Measurements from ENCODE around the gene GTSE1. TPM values are rescaled to one million over a fixed set of nuclear protein-coding genes. Genes with fewer than 3 reads are reported as not detected.

Gene GTSE1
- total RNA-seq, 4 donors from 2014 or later = 1.00 to 3.0 (median 1.2) TPM; not detected in 1

DNA sequence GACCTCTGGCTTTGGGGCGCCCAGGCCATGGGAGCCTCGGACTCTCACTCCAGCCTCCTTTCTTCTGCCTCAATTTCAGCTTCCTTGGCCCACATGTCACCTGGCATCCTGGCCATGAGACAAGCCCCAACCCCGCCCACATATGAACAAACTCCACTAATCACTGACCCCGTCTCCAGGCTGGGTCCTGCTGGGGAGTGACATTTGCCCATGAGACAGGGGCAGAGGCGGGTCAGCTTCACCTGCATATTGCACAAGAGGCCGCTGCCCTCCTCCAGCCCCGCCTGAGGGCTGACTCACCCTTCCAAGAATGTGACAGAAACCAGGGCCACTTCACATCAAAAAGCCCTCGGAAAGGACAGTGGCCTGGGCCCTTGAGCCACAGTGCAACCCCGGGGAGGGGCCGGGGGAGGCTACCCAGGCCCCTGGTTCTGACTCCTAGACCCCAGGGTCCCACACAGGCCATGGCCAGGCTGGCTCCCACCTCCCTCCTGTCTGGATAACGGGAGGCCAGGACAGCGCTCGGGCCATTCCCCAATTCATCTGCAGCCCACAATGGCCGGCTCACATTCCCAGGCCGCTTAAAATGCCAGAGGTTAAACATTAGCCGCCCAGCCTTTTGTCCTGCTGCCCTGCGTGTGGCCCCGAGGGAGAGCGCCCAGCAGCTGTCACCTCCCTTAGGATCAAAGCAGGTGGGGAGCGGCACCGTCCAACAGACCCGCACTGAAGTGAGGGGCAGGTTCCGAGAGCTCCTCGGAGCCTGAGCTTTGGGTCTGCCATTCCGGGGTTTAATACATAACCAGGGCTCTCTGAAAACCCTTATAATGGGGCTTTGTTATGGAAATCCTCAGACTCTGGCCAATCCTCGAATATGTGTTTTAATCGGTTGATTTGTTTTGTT lies 81.1 kb downstream of the GTSE1 start:
- in situ Hi-C loops (cut with MboI; ENCODE audit: low pct_ligation_motif_present in 1 of 4, low pct_unique_long_range_greater_than_20kb in 1 of 4, low sequenced_read_pairs in 3 of 4) (no loop called here), intact Hi-C loops (cut with DNase I; ENCODE audit: low total_unique reads) (no loop called here)
- peak; percentile 81 for DNase-seq
- no peaks in the 10 kb centered on the region for H3K36me3 ChIP-seq
- peaks cover 17 to 54% (median 45%) of the 10 kb centered on the region in 4 donors for H3K4me1 ChIP-seq
- TF ChIP-seq, protein P1, sequence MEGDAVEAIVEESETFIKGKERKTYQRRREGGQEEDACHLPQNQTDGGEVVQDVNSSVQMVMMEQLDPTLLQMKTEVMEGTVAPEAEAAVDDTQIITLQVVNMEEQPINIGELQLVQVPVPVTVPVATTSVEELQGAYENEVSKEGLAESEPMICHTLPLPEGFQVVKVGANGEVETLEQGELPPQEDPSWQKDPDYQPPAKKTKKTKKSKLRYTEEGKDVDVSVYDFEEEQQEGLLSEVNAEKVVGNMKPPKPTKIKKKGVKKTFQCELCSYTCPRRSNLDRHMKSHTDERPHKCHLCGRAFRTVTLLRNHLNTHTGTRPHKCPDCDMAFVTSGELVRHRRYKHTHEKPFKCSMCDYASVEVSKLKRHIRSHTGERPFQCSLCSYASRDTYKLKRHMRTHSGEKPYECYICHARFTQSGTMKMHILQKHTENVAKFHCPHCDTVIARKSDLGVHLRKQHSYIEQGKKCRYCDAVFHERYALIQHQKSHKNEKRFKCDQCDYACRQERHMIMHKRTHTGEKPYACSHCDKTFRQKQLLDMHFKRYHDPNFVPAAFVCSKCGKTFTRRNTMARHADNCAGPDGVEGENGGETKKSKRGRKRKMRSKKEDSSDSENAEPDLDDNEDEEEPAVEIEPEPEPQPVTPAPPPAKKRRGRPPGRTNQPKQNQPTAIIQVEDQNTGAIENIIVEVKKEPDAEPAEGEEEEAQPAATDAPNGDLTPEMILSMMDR (IDR thresholded peaks at IDR 0.05) = no peak
- TF ChIP-seq EP300 (IDR thresholded peaks at IDR 0.05; ENCODE audit: low read depth) (no peak), POLR2AphosphoS5 (IDR thresholded peaks at IDR 0.05) (no peak), POLR2A (IDR thresholded peaks at IDR 0.05) (no peak)
- WGBS, 2 donors (ENCODE audit: low coverage in 1 of 2) = 42% methylated on average over 27 of the region's 27 CpGs; no CpG with 5 or more reads in 1 of the 2 donors
- H3K27me3 ChIP-seq = no peaks in the 10 kb centered on the region
- H3K27ac ChIP-seq = peak overlapping the region; percentile 26 to 59 (median 50)
- no peak overlapping the region for H3K4me3 ChIP-seq
- peaks cover 0 to 4% of the 10 kb centered on the region in 2 donors for H3K9me3 ChIP-seq

DNA sequence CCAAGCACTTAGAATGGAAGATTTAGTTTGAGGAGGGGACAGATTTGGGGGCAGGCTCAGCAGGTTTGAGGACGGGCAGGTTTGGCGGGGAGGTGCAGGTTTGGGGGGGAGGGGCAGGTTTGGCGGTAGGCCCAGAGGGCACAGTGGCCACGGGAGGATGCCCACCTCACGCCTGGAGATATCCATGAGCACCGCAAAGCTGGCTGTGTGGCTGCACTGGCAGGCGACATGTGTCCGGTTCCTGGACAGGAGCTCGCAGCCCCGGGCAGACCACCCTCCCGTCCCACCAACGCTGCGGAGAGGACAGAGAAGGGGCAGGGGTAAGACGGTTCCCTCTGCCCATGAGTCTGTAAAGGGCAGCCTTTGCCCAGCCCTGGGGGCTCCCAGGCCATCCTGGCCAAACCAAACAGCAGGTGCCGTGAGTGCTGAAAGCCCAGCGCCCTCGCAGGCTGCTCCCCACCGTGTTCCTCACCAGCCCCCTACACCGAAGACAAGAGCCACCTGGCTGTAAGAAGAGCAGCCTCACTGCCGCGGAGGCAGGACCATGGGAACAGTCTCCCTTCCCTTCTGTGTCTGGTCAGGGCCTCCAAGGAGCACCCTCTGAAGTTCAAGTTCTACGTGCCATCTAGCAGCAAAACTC lies 81.9 kb downstream of the GTSE1 start:
- peaks cover 17 to 46% (median 38%) of the 10 kb centered on the region in 4 donors for H3K4me1 ChIP-seq
- H3K4me3 ChIP-seq = no peak overlapping the region
- in situ Hi-C loops (cut with MboI; ENCODE audit: low pct_ligation_motif_present in 1 of 4, low pct_unique_long_range_greater_than_20kb in 1 of 4, low sequenced_read_pairs in 3 of 4) (no loop called here), intact Hi-C loops (cut with DNase I; ENCODE audit: low total_unique reads) (no loop called here)
- H3K9me3 ChIP-seq = peaks cover 0 to 4% of the 10 kb centered on the region in 2 donors
- H3K36me3 ChIP-seq = no peaks in the 10 kb centered on the region
- DNase-seq = no peak
- H3K27me3 ChIP-seq = no peaks in the 10 kb centered on the region
- WGBS, 2 donors (ENCODE audit: low coverage in 1 of 2) = 69% methylated on average over 22 of the region's 22 CpGs; no CpG with 5 or more reads in 1 of the 2 donors
- no peak for TF ChIP-seq EP300 (IDR thresholded peaks at IDR 0.05; ENCODE audit: low read depth)
- TF ChIP-seq POLR2A (IDR thresholded peaks at IDR 0.05) = no peak
- TF ChIP-seq POLR2AphosphoS5 (IDR thresholded peaks at IDR 0.05) = no peak
- TF ChIP-seq, protein P1 (IDR thresholded peaks at IDR 0.05) = no peak
- H3K27ac ChIP-seq = peak overlapping the region in 3 of 4 donors; percentile 26 to 59 (median 31)

DNA sequence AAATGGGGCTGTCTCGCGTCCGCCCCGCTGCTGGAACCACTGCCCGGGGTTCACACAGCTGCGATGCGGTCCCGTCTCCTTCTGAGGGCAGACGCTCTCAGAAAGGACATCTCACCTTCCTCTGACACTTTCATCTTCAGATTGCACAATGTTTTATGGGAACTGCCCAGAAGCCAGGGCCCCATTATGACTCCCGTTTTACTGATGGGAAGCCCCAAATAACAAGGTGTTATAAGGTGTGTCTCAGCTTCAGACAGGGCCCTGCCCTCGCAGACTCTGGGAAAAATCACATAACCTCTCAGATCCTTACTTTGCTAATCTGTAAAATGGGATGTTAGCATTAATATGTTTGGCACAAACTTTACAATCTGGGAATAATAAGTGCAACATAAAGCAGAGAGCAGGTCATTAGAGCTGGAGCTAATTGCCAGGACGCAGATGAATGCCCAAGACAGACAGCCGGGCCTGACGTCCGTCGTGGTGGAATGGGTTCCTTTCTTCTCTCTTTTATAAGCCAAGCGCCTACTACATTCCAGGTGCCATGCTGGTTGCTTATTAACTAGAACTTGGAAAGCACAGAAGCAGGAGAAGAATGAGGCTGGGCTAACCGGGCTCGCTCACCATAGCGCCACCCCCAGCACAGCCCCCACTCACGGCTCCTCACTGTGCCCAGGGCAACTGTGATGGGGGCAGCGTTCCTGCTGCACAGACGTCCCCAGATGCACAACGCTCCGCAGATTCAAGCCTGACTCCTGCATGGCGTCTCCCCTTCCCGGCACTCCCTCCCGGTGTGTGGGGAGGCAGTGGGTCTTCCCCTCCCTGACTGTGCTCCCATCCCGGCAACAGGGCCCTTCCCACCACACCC lies 82.6 kb downstream of the GTSE1 start:
- Histone ChIP-seq H3K27me3 (no peaks in the 10 kb centered on the region), H3K9me3 (peaks cover 0 to 4% of the 10 kb centered on the region in 2 donors), H3K27ac (peak overlapping the region in 3 of 4 donors; percentile 26 to 59 (median 31)), H3K4me1 (peaks cover 14 to 38% (median 30%) of the 10 kb centered on the region in 4 donors), H3K36me3 (no peaks in the 10 kb centered on the region), H3K4me3 (peak overlapping the region in 1 of 4 donors; percentile 33)
- no peak for TF ChIP-seq POLR2A (IDR thresholded peaks at IDR 0.05)
- TF ChIP-seq, protein P1 (IDR thresholded peaks at IDR 0.05) = no peak
- TF ChIP-seq POLR2AphosphoS5 (IDR thresholded peaks at IDR 0.05) = no peak
- no peak for TF ChIP-seq EP300 (IDR thresholded peaks at IDR 0.05; ENCODE audit: low read depth)
- in situ Hi-C loops (cut with MboI; ENCODE audit: low pct_ligation_motif_present in 1 of 4, low pct_unique_long_range_greater_than_20kb in 1 of 4, low sequenced_read_pairs in 3 of 4) = no loop called here
- WGBS, 2 donors (ENCODE audit: low coverage in 1 of 2) = 40 to 62% methylated on average over 5 to 29 of the region's 29 CpGs
- intact Hi-C loops (cut with DNase I; ENCODE audit: low total_unique reads) = no loop called here
- DNase-seq = no peak
